HepG2 (cell line): ENCODE data around the gene MORF4L1. TPM values are rescaled to one million over a fixed set of nuclear protein-coding genes. Genes with fewer than 3 reads are reported as not detected.

ENCODE experiments used
- ATAD3A ChIP-seq: sonication (generic); formaldehyde crosslinking; IDR thresholded peaks from 2 replicates; pipeline ENCODE4 v1.4.0; 2020; ENCODE audit warnings: missing genetic modification reagents
- ATF7 ChIP-seq, 2 experiments: fragments of 450-650 bp in 1 of 2; sonication (generic) in 1 of 2; formaldehyde crosslinking in 1 of 2; IDR thresholded peaks; 2 replicates each; pipeline versions ENCODE4 v1.4.0 to v1.6.1; 2016 to 2020; ENCODE audit warnings: antibody characterized with exemption in 1 of 2, mild to moderate bottlenecking in 1 of 2, missing genetic modification reagents in 1 of 2
- HMGXB3 ChIP-seq: sonication (generic); formaldehyde crosslinking; IDR thresholded peaks from 2 replicates; pipeline ENCODE4 v1.4.0; 2020; ENCODE audit warnings: missing genetic modification reagents, borderline replicate concordance
- HNRNPLL ChIP-seq: fragments of 200-400 bp; formaldehyde crosslinking; IDR thresholded peaks from 2 replicates; pipeline ENCODE4 v1.6.1; 2017; ENCODE audit warnings: mild to moderate bottlenecking, low read depth, low read length; ENCODE audit not compliant: poor library complexity, severe bottlenecking
- IRF9 ChIP-seq: sonication (generic); formaldehyde crosslinking; IDR thresholded peaks from 2 replicates; pipeline ENCODE4 v1.8.0; 2022; ENCODE audit warnings: missing genetic modification reagents, mild to moderate bottlenecking, borderline replicate concordance
- JDP2 ChIP-seq: sonication (generic); formaldehyde crosslinking; IDR thresholded peaks from 2 replicates; pipeline ENCODE4 v1.8.1; 2022; ENCODE audit warnings: missing genetic modification reagents, borderline replicate concordance
- NAIF1 ChIP-seq: sonication (generic); formaldehyde crosslinking; IDR thresholded peaks from 2 replicates; pipeline ENCODE4 v1.5.0; 2020; ENCODE audit warnings: mild to moderate bottlenecking, missing genetic modification reagents, borderline replicate concordance
- NFE2L1 ChIP-seq: sonication (generic); formaldehyde crosslinking; IDR thresholded peaks from 2 replicates; pipeline ENCODE4 v1.4.0; 2020; ENCODE audit warnings: missing genetic modification reagents, mild to moderate bottlenecking, borderline replicate concordance
- NFRKB ChIP-seq: fragments of 450-650 bp; IDR thresholded peaks from 2 replicates; pipeline ENCODE4 v1.6.1; 2017
- POLR2AphosphoS5 ChIP-seq: IDR thresholded peaks from 2 replicates; pipeline ENCODE4 v1.6.1; 2012; ENCODE audit warnings: low read depth, low read length
- STAT6 ChIP-seq: sonication (generic); formaldehyde crosslinking; IDR thresholded peaks from 2 replicates; pipeline ENCODE4 v1.4.0; 2020; ENCODE audit warnings: missing genetic modification reagents, mild to moderate bottlenecking, borderline replicate concordance
- THAP8 ChIP-seq: sonication (generic); formaldehyde crosslinking; IDR thresholded peaks from 2 replicates; pipeline ENCODE4 v1.5.1; 2020; ENCODE audit warnings: missing genetic modification reagents, mild to moderate bottlenecking, borderline replicate concordance
- ZBTB21 ChIP-seq: sonication (generic); formaldehyde crosslinking; IDR thresholded peaks from 2 replicates; pipeline ENCODE4 v1.4.0; 2020; ENCODE audit warnings: missing genetic modification reagents
- ZBTB7B ChIP-seq: sonication (generic); formaldehyde crosslinking; IDR thresholded peaks from 2 replicates; pipeline ENCODE4 v1.4.0; 2020; ENCODE audit warnings: missing genetic modification reagents
- ZFP82 ChIP-seq: sonication (generic); formaldehyde crosslinking; IDR thresholded peaks from 2 replicates; pipeline ENCODE4 v1.5.1; 2020; ENCODE audit warnings: mild to moderate bottlenecking, missing genetic modification reagents, borderline replicate concordance
- ZNF331 ChIP-seq: sonication (generic); formaldehyde crosslinking; IDR thresholded peaks from 2 replicates; pipeline ENCODE4 v1.4.0; 2020; ENCODE audit warnings: missing genetic modification reagents
- ZNF557 ChIP-seq: sonication (generic); formaldehyde crosslinking; IDR thresholded peaks from 2 replicates; pipeline ENCODE4 v1.4.0; 2020; ENCODE audit warnings: missing genetic modification reagents
- ZNF7 ChIP-seq: IDR thresholded peaks from 2 replicates; pipeline ENCODE4 v1.6.1; 2016; ENCODE audit warnings: missing biosample characterization, missing genetic modification reagents
- ZNF773 ChIP-seq: sonication (generic); formaldehyde crosslinking; IDR thresholded peaks from 2 replicates; pipeline ENCODE4 v1.4.0; 2020; ENCODE audit warnings: missing genetic modification reagents, borderline replicate concordance
- ZNF790 ChIP-seq: sonication (generic); formaldehyde crosslinking; IDR thresholded peaks from 2 replicates; pipeline ENCODE4 v1.8.0; 2022; ENCODE audit warnings: missing genetic modification reagents, mild to moderate bottlenecking, borderline replicate concordance
- polyA plus RNA-seq, 8 experiments: library from polyadenylated mRNA; depleted of rRNA in 3 of 8; stranded (reverse) in 7 of 8; unstranded in 1 of 8; fragments of >200 nt; fragmentation: Illumina TruSeq in 4 of 8; extraction: Trizol in 4 of 8; gene quantifications; 2 replicates each; pipeline versions ENCODE4 v1.2.1 to v1.2.3, GENCODE V29; 2011 to 2016; ENCODE audit warnings: low read depth in 4 of 8, missing spikeins in 1 of 8, mixed read lengths in 1 of 8; ENCODE audit not compliant: insufficient read depth in 1 of 8
- total RNA-seq, 5 experiments: library from RNA; depleted of rRNA; stranded (reverse); fragments of >200 nt; fragmentation: Illumina TruSeq; extraction: Trizol; gene quantifications; 2 replicates each; pipeline ENCODE4 v1.2.3, GENCODE V29; 2016; ENCODE audit warnings: low read depth in 1 of 5

MORF4L1 gene
- total and polyA plus RNA-seq, 2 of the 13 experiments (the other 11 are each of a cell fraction or from before 2014, with no cell fraction given) = 218 to 219 TPM

- no peak for TF ChIP-seq STAT6 (CRISPR knock-in tag)
- TF ChIP-seq ATF7 (IDR thresholded peaks at IDR 0.05) = no peak
- TF ChIP-seq ATF7 (CRISPR knock-in tag; IDR thresholded peaks at IDR 0.05) = 0 out of 2 replicates have a peak, but pooled peaks have one; percentile 25
- TF ChIP-seq ZBTB7B = no peak
- no peak for TF ChIP-seq NFE2L1 (CRISPR knock-in tag)
- TF ChIP-seq THAP8 = 0 out of 2 replicates have a peak, but pooled peaks have one; percentile 22
- no peak; the same call in 1 of the 2 replicates for TF ChIP-seq IRF9
- TF ChIP-seq HNRNPLL = peak; percentile 97
- no peak for TF ChIP-seq ZNF7 (CRISPR knock-in tag)
- TF ChIP-seq ATAD3A (CRISPR knock-in tag) = no peak
- TF ChIP-seq ZNF331 (CRISPR knock-in tag) = peak; percentile 72; the same call in 1 of the 2 replicates
- no peak for TF ChIP-seq ZFP82 (CRISPR knock-in tag)
- no peak for TF ChIP-seq NFRKB
- TF ChIP-seq ZNF557 (CRISPR knock-in tag) = no peak
- no peak for TF ChIP-seq ZBTB21 (CRISPR knock-in tag)
- peak; percentile 82 for TF ChIP-seq POLR2AphosphoS5
- TF ChIP-seq JDP2 (CRISPR knock-in tag) = no peak; the same call in 1 of the 2 replicates
- TF ChIP-seq ZNF790 (CRISPR knock-in tag) = no peak
- peak; percentile 68; the same call in 1 of the 2 replicates for TF ChIP-seq NAIF1 (CRISPR knock-in tag)
- TF ChIP-seq ZNF773 (CRISPR knock-in tag) = no peak
- no peak for TF ChIP-seq HMGXB3
Observed at GRCh38 chr15:78944669-78945407, 72.1 kb downstream of the MORF4L1 start, which contains the start of gene CTSH (continued).
